GM19397 (cell line): ENCODE measurements around the gene IFI16.

Experiments used
- ATAC-seq: cut with Tn5 transposase; IDR thresholded peaks from one replicate; pipeline ENCODE4 v1.9.1; 2021; ENCODE audit warnings: mild to moderate bottlenecking, moderate library complexity; ENCODE audit not compliant: unreplicated experiment

The IFI16 gene

DNA sequence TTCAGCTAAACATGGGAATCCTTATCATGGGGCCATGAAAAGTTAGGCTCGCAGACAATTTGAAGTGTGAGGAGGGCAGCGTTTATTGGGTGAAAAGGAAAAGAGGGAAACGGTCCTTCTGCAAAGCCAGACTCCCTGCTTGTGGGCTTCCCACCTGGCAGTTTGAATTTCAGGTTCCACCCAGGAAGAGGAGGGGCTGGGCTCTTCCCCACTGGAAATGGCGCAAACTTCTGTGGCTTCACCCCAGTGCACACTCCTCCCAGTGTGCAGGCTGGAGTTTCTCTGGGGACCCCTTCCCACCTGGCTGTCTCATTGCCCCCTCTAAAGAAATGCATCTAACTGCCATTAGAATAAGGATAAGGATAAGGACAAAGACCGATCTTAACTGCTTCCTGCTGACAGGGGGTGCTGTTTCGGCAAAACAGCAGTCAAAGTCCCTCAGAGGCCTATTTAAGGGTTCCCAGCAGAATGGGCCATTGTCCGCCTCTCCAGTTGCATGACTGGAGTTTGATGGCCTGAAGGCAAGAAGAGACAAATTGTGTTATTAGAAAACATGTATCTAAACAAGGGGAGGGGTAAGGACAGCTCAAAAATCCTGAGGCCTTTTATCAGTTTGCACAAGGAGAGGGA, 46.5 kb downstream of the IFI16 start:
- ATAC-seq: no peak

GRCh38 chr1:159058751-159059150, 49.0 kb downstream of the IFI16 start:
- ATAC-seq: no peak

GRCh38 chr1:159065106-159065505, 55.4 kb downstream of the IFI16 start:
- no peak for ATAC-seq

DNA sequence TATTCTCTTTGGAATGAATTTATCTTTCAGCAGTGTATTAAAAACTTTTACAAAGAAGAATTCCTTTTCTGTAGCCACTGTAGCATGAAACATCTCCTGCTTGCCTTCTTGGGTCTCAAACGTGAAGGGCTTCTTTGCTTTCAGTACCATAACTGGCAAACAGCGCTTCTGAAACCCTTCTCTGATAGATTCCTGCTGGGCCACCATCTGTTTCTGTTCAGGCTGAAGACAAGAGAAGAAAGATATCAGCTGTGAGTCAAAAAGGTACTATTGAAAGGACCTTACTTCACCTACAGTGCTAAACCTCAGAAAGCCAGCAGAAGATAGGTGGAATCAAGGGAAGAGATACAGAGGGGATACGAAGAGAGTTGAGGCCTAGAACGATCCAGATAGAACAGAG, 56.4 kb downstream of the IFI16 start:
- no peak for ATAC-seq

DNA sequence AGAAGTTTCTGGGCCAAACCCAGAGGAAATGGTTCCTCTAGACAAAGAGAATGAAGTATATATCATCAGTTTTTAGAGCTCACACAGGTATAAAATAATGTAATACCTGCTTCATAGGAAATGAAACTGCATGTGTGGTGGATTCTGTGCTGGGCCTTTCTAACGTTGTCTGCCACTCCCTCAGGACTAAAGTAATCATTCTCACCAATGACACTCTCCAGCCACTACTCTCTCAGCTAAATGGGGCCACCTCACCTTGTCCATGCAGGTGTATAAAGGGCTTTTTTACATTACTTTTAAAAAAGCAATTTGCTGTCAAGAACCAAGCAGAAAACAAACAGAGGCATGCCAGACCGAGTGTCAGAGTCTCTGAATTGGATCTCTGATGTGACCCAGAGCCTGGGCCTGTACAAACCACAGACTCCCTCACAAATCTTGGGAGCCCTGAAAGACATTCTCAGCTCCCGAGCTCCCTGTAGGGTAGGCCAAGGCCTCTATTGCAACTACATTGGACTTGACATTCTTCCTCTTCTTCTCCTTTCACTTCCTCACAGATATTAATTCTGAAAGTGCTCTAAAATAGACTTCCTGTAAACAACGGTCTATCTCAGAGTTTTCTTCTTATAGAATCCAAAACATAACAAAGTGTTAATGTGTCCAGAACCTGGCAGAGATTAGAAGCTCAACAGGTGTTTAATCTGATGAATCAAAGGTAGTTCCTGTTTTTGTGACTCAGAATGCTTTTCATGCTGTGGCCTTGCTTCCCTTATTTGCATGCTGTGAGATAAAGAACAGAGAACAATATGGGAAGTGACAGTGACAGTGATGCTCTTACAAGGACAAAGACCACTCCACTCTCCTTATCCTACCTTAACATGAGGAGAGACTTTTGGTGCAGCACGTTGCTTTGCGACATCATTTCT, 58.3 kb downstream of the IFI16 start:
- ATAC-seq: peak; percentile 83

DNA sequence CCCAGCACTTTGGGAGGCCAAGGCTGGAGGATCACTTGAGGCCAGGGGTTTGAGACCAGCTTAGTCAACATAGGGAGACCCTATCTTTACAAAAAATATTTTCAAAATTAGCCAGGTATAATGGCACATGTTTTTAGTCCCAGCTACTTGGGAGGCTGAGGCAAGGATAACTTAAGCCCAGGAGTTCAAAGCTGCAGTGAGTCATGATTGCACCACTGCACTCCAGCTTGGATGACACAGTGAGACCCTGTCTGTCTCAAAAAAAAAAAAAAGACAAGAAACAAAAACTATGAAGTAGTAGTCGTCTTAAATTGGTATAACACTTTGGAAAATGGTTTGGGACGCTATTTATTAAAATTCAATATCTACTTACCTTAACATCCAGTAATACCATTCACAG, 59.2 kb downstream of the IFI16 start:
- ATAC-seq: no peak

DNA sequence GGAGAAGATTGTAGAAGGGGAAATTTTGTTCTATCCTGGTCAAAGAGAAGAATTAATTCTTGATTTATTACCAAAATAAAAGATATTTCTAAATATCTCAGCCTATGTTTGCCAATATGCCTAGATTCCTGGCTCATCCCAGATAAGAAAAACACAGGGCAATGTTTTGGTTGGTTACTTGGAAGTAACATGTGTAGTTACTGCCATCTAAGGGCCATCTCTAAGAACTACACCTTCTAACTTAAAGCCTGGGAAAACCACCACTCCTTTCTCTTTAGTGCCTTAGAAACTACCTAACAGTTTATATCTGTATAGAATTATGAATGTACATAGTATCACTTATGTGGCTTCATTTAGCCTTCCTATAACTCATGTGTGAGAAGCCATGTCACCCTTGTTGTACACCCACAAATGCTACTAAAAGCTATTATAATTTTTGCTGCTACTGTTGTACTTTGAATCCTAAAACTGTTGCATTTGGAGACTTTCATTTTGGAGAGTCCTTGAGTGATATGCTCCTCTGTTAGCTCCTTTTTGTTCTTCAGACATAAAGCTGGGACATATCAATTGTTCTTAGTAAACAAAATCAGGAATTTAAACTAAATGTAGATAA, 62.4 kb downstream of the IFI16 start:
- no peak for ATAC-seq

GRCh38 chr1:159076438-159077119, 66.9 kb downstream of the IFI16 start, which contains the start of gene AIM2:
Gene AIM2, minus strand, starts transcription at chr1:159076766. Its CDS starts 3,267 bp downstream, at chr1:159073499.
- peak; percentile 83 for ATAC-seq

GRCh38 chr1:159077120-159077961, 67.6 kb downstream of the IFI16 start:
- ATAC-seq: peak; percentile 58

GRCh38 chr1:159079525-159079924, 69.8 kb downstream of the IFI16 start:
- no peak for ATAC-seq

- ATAC-seq: no peak
Measured at GRCh38 chr1:159081626-159082025, 71.9 kb downstream of the IFI16 start.

GRCh38 chr1:159083013-159083412, 73.3 kb downstream of the IFI16 start:
- no peak for ATAC-seq

- ATAC-seq: no peak
Measured at GRCh38 chr1:159084152-159084551, 74.4 kb downstream of the IFI16 start.

- no peak for ATAC-seq
Measured at GRCh38 chr1:159084867-159085266, 75.2 kb downstream of the IFI16 start.

DNA sequence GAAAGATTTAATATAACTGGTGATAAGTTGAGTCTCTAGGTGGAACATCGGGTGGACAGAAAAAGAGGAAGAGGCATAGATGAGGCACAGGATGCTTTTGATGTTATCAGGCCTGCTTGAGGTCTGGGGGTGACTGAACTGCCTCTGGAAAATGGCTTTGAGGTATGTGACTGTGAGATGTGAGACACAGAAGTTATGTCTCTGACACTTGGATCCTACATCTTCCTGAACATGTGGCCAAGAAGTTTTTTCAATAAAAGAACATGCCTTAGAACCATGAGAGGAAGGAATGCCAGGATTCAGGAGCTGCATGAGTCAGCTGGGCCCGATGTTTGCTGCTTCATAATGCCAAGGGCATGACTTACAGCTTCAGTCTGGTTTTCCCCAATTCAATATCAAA, 78.3 kb downstream of the IFI16 start:
- ATAC-seq: no peak

- ATAC-seq: no peak
Measured at GRCh38 chr1:159088546-159089183, 79.0 kb downstream of the IFI16 start.

- ATAC-seq: no peak
Measured at GRCh38 chr1:159089184-159089791, 79.6 kb downstream of the IFI16 start.

GRCh38 chr1:159090286-159091179, 80.8 kb downstream of the IFI16 start:
- no peak for ATAC-seq
